Neural progenitor cell (in vitro differentiated cells): ENCODE measurements around the gene PERM1.

Experiments used
- EZH2 ChIP-seq: fragments of 200-600 bp; sonication (generic); IDR thresholded peaks from 2 replicates; pipeline ENCODE4 v1.6.1; 2017; ENCODE audit warnings: antibody characterized with exemption, mild to moderate bottlenecking, moderate library complexity
- TF ChIP-seq, protein P1 (sequence below): fragments of 200-600 bp; sonication (generic); IDR thresholded peaks from 2 replicates; pipeline ENCODE4 v1.5.1; 2017; ENCODE audit warnings: antibody characterized with exemption, mild to moderate bottlenecking

DNA sequence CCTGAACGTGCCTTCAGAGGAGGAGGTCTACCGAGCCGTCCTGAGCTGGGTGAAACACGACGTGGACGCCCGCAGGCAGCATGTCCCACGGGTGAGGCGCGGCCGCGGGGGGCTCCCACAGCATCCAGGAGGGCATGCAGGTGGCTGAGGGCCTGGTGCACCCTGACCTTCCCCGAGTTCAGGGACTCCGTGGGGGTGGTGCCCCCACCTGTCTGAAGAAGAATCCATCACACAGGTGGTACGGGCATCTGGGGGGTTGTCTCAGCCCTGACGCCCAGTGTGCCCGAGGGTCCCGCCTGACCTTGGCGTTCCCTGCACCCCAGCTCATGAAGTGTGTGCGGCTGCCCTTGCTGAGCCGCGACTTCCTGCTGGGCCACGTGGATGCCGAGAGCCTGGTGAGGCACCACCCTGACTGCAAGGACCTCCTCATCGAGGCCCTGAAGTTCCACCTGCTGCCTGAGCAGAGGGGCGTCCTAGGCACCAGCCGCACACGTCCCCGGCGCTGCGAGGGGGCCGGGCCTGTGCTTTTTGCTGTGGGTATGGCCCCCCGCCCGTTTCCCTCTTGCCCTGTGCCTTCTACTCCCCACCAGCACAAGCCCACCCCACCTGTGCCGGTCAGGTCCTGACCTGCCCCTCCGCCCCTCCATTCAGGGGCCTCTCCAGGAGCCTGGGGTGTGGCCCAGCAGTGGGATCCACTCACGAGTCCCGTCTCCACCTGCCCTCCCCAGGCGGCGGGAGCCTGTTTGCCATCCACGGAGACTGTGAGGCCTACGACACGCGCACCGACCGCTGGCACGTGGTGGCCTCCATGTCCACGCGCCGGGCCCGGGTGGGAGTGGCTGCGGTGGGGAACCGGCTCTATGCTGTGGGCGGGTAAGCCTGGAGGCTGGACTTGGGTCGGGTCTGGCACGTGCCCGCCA lies 19.3 kb downstream of the PERM1 start:
- TF ChIP-seq, protein P1, sequence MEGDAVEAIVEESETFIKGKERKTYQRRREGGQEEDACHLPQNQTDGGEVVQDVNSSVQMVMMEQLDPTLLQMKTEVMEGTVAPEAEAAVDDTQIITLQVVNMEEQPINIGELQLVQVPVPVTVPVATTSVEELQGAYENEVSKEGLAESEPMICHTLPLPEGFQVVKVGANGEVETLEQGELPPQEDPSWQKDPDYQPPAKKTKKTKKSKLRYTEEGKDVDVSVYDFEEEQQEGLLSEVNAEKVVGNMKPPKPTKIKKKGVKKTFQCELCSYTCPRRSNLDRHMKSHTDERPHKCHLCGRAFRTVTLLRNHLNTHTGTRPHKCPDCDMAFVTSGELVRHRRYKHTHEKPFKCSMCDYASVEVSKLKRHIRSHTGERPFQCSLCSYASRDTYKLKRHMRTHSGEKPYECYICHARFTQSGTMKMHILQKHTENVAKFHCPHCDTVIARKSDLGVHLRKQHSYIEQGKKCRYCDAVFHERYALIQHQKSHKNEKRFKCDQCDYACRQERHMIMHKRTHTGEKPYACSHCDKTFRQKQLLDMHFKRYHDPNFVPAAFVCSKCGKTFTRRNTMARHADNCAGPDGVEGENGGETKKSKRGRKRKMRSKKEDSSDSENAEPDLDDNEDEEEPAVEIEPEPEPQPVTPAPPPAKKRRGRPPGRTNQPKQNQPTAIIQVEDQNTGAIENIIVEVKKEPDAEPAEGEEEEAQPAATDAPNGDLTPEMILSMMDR: no peak
- no peak for TF ChIP-seq EZH2
